NCI-H748 (cell line): ENCODE measurements around the gene BCCIP.

Experiments
- DNase-seq: peaks from one replicate; lab custom pipeline; 2025; ENCODE audit not compliant: unreplicated experiment; lab: John Stamatoyannopoulos, UW

Gene BCCIP

DNA sequence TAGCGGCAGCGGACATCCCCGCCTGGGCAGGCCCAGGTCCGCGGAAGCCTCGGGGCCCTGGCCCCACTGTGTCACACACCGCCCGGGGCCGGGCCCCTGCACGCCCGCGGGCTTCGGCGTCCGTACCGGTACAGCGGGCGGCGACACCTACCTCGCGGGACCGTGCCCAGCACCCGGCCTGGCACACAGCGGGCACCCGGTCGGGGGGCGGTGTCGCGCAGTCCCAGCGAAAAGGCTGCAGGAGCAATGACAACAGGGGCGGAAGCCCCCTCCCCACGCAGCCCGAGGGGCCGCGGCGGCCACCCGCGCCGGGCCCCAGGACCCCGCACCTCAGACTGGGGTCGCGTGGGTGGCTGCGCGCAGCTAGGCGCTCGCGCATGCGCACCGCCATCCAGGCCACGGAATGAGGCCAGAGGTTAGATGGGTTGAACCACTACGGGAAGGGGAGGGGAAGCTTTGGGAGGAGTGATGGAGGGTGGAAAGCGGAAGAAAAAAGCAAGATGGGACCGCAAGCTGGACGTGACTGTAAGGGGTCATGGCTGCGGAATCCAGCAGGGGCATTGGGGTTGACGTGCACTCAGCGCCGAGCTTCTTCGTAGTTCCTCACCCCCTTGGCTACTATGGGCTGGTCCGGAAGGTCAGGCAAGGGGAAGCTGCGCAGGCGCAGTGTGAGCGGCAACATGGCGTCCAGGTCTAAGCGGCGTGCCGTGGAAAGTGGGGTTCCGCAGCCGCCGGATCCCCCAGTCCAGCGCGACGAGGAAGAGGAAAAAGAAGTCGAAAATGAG is at the start of gene BCCIP, which contains the start of gene UROS:
Gene BCCIP (plus strand): TSS at position 669 of the 785 bp plus-strand sequence. CDS start 12 bp downstream, at position 681.
Gene UROS (minus strand): TSS at position 381 of the 785 bp plus-strand sequence. CDS start 6,759 bp downstream, outside the sequence.
- peak; percentile 87 for DNase-seq

DNA sequence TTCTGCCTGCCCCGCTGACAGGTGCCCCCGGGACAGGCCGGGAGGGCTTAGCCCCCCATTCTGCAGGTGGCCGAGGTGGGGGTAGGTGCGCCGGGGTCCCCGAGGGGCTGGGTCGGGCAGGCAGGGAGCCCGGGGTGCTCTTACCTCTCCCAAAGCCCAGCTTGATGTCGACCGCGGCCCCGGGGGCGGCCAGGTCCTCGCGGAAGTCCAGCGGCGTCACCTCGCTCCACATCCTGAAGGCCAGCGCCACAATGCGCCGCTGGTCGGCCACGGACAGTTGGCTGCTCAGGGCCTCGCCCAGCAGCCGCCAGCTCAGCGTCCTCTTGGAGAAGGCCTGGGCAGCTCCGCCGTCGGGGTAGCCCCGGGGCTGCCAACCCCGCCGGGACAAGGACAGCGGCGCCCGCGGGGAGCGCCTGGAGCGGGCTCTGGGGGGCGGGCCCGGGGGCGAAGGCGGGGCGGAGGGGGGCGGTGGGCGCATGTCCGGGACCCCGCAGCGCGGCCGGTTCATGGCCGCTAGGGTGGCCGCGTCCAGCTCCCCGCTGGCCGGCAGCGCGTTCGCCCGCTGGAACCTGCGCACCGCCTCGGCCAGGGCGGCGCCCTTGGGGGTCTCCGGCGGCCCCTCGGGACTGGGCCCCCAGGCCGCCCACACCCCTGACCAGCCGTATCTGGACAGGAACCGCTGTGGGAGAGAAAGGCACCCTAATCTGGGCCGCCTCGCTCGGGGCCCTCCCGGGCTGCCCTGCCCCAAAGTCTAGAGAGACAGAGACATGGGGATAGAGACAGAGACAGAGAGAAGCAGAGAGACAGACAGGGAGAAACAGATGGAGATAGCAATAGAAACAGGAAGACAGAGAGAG is 49.4 kb upstream of the BCCIP start:
- DNase-seq: no peak

DNA sequence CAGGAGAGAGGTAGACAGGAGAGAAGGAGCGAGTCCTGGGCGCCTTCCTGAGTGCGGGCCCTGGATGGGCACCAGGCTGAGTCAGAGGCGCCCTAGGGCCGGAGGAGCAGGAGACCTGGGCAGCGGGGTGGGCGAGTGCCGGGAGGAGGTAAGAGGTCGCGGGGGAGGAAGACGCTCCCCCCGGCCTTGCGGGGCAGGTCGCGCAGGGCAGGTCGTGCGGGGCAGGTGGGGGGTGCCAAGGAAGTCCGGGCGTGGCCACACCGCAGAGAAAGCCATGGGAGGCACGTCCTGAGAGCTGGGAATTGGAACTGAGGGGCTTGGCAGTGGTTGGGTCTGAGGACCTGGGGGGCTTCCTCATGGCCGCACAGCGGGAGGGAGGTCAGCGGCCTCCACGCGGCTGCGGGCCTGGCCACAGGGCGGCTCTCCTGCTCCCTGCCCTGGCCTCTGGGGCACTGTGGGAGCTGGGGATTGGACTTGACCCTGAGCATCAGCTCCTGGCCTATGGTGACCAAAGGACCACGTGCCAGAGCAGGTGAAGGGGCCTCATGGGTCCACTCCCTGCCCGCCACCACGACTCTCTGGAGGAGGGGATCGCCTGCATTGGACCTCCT is 48.7 kb upstream of the BCCIP start:
- DNase-seq: no peak

DNA sequence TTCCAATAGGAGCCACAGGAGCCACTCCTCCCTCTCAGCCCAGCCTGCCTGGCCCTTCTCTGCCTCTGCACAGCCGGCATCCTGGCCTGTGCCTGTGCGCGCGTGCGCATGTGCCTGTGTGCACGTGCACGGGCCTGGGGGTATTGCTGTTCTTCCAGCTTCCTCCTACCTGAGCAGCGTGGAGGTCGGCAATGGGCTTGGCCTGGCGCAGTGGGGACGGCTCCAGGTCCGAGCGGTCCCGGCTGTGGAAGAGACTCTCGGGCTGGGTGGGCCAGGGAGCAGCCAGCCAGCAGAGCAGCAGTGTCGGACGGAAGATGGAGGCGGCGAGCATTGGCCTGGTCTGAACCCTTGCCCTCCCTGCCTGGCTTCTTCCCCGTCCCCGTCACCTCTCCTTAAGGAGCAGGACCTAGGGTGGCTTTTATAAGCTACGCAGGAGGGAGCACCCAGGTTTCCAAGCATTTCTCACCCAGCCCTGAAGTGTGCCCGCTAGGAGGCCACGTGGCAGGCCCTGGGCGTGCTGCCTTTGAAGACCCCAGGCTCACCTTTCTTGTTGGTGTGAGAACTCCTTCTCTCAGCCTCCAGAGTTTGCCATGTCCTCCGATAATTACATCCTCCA is 47.7 kb upstream of the BCCIP start, which contains the start of gene MMP21:
Gene MMP21 (minus strand): TSS at position 331 of the 616 bp plus-strand sequence. CDS start 0 bp downstream, at position 331.
- no peak for DNase-seq

DNA sequence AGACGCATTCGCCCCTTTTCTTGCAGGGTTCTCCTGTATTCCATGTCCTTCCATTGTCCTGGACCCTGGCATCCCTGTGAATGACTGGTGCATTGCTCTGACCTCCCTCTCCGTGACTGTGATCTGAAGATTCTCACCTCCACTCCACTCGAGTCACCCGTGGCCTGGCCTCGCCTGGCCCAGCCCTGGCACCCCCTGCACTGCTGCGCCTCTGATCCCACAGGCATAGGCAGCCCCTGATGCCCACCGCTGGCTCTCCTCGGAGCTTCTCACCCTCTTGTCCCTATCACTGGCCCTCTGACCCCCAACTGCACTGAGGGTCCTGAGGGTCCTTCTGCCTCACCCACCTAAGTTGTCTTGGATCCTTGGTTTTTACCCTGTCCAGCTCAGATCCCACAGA is 45.5 kb upstream of the BCCIP start:
- DNase-seq: no peak

DNA sequence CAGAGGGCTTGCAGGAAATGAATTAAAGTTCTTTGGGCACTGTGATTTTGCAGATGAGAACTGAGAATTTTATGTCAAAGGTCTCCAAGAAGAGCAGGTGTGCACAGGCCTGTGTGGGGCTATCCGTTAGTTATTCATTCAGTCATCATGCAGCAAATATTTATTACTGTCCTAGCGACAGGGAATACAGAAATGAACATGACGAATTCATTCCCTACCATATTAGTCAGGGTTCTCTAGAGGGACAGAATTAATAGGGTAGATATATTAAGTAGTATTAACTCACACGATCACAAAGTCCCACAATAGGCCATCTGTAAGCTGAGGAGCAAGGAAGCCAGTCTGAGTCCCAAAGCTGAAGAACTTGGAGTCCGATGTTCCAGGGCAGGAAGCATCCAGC is 44.8 kb upstream of the BCCIP start:
- no peak for DNase-seq

DNA sequence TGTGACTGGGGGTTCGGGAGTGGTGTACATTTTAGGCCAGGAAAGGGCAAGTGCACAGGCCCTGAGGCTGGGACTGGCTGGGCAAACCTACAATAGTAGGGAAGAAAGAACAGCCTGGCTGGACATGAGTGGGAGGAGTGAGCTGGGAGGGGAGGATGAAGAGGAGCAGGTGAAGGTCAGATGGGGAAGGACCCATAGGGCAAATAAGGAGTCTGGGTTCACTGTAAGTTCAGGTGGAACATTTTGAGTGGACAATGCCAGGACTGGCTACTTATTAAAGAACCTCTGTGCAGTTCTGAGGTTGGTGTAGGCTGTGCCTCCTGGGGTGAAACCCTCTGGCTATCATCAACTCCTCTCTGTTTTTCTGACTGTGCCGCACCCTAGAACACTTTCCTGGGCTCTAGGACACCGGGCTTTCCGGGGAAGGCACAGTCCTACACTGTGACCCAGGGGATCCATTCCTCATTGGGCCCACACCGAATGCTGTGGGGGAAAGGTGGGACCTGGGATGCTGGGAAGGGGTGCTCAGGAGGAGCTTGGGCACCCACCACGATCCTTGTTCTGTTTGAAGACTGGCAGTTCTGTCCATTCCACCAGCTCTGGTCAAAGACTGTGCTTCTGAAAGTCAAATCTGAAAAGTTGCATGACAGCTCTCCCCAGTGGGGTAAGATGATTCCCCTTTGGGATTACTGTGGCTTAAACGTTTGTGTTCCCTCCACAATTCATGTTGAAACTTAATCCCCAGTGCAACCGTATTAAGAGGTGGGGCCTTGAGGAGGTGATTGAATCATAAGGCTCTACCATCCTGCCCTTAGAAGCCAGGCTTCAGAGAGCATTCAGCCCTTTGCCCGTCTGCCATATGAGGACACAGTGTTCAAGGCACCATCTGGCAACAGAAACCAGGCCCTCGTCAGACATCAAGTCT is 43.7 kb upstream of the BCCIP start:
- DNase-seq: no peak

DNA sequence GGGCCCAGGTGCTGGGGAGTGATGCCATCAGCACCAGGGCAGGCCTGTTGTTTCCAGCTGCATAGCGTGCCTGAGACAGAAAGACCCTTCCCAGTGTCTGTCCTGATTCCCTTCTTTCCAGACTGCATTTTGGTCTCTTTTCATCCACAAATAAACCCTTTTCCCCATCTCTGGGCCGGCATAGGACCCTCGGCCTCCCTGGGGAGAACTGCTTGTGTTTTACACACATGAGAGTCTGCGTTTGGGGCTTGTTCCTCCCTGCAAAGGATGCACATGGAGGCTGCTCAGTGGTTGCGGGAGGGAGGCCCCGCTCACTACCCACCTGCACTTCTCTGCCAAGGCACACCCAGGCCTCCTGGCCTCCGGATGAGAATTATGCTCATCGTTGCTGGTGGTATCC is 42.0 kb upstream of the BCCIP start:
- DNase-seq: no peak

DNA sequence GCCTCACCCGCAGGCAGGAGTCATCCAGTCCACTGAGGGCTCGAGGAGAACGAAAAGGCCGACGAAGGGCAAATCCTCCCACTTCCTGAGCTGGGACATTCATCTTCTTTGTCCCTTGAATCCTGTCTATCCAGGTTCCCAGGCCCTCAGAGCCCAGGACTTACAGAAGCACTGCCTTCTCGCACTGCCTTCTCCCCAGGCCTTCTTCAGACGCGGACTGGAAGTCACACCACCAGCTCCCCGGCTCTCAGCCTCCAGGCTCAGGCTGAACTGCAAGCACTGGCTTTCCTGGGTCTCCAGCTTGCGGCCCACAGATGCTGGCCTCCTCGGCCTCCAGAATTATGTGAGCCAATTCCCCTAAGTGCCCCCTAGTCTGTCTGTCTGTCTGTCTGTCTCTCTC is 41.3 kb upstream of the BCCIP start:
- no peak for DNase-seq

DNA sequence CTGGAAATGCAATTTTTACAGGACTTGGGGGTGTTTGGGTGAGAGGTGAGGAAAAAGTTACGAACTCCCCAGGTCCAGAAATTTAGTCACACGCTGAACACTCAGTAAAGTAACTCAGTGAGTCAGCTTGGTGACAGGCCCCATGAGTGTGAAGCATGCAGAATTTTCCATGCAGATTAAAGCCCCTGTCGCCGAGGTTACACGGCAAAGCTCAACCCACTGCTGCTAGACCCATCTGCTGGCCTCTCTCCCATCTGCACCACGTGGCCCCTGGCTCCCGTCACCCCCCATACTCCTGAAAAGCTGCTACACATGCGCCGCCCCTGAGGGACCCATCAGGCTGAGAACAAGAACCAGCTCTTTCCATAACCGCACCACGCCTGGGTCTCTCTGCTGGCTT is 40.7 kb upstream of the BCCIP start:
- no peak for DNase-seq

DNA sequence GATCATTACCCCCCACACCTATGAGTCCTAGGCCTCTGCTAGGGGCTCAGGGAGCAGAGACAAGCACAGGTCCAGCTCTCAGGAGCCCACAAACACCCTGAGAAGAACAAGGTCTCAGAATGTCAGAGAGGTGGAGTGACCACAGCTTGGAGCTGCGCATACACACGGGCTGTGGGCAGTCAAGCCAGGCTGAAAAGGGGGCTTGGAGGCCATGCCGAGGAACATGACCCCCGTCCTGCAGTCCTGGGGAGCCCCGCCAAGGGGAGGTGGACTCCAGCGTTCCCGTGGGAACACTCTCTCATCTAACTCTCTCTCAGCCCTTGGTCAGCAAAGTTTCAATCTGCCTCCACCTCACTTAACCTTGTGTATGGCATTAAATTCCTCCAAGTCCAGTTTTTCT is 39.9 kb upstream of the BCCIP start:
- DNase-seq: no peak

DNA sequence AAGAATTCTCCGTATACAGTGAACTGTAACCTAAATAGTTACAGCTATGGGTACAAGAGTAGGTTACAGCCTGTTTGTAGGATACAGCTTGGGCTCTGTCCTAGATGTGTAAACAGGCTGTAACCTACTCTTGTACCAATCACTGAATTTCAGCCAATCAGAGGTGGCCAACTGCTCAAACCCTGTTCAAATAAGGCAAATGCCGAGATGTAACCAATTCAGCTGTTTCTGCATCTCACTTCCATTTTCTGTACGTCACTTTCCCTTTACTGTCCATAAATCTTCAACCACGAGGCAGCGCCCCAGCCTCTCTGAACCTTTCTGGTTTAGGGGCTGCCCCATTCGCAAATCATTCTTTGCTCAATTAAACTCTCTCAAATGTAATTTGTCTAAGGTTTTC is 39.4 kb upstream of the BCCIP start:
- DNase-seq: no peak

DNA sequence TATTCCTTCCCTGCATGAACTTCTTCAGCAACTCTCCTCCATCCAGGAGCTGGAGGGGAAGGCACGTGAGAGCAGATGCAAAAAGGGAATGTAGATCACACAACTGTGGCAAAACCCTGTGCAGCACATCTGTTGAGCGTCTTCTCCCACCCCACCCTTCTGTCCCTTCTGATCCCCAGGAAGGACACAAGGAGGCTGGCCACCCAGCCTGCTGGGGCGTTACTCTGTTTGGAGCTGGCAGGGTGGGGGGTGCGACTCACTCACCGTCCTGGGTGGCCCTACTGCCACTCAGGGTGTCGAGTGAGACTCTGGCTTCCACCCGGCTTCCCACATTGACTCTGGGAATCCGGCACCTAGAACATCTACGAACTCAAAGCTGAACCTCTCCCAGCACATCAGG is 37.6 kb upstream of the BCCIP start:
- DNase-seq: no peak

DNA sequence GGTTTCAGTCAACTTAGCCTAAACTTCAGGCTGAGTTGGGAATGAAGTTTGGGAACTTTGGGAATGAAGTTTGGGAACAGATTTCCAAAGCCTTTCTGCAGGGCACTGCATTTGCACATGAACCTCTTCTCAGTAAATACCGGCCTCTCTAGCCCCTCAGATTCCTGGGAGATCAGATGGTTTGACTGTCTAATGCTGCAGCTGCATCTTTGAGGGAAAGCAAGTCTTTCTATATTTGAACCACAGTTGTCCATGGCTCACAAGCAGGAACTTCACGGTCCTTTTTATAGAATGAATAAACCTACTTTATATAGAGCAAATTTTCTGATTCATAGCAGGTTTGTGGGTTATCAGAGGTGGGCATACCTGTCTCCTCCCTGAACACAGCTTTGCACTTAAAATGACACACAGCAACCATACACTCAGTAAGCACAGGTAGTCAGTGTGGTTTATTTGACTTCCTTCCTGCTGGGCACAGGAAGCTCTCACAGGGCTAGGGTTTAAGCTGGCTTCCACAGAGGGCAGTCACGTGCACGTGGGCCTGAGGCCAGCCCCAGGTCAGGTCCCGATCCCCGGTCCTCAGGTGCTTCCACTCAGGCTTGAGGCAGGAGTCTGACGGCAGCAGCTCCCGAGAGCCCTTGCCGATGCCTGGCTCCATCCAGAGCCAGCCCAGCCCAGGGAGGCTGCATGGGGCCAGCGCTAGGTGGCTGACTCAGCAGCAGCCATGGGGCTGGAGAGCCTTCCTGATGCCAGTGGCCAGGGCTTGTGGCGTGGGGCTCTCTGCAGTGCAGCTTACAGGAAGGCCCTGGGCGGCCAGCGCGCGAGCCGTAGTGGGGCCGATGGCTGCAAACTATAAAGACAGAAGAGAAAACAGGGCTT is 35.0 kb upstream of the BCCIP start:
- DNase-seq: no peak

DNA sequence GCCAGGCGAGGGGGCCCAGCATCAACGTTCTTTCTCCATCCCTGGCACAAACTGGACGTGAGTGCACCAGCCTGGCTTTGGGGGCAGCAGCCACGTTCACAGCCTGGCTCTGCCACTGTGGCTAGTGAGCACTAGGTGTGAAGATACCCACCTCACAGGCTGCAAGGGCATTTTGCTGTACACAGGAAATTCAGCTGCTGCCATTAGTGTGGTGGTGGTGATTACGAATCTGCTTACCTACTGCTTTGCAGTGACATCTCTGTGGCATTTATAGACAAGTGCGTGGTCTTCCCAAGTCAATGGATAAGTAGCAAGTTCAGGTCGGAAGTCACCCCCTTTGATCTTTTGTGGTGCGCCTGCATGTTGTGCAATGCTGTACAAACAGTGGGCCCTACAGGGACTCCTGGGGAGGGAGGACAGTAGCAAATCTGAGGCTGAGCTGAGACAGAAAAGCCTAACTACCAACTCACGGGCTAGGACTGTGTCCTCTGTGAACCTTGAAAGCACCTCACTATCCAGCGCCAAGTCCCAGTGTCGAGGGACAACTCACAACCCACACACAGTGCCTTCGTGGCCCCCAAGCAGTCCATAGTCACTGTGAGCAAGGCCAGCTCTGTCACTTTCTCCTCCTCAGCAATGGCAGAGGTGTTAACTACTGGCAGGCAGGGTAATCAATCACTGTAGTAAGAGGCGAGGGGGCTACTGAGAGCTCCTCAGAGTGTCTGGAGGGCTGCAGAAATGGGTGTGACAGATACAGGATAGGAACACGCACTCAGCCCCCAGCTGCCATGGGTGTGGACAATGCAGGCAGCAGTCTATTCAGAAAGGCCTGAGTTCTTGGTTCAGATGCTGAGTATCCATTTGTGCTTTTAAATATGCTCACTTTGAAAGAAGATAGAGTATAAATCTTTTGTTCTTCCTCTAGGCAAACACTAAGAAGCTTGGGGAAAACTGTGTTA is 30.7 kb upstream of the BCCIP start:
- DNase-seq: no peak

DNA sequence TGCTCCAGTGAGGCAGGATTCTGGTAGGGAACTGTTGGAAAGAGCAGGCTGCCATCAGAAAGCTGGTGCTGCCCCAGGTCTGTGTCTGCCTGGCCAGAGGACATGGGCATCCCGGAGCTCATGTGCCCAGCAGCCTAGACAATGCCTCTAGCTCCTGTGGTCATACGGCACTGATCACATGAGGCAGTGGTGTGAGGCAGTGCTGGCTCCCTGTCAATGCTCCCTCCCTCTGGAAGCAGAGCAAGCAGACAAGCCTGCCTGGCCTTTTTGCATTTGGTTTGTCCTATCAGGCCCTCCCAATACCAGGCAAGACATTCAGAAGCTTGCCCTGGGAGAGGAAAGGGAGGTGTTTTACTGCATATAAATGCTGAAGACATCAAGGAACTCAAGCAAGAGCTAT is 28.2 kb upstream of the BCCIP start:
- DNase-seq: no peak

DNA sequence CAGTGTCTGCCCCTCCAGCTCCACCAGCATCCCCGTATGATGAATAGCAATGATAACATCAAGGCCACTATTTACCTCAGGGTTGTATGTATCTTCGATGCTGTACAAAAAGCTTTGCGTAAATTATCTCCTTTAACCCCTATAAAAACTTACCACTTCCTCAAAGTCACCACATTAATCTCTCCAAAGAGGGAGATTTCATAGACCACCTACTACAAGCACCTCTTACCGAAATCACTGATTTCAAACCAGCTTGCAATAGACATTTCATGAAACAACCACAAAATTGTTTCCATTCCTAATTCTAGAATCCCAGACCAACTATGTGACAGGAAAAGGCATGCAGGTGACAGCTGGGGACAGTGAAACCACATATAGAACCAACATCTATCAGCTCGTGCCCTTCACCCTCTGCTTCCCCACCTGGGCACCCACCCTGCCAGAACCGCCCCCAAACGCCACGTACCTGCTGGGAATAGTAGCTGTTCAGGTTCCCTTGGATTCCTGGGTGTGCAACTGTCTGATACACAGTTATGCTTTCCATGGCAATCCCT is 27.6 kb upstream of the BCCIP start:
- DNase-seq: no peak

DNA sequence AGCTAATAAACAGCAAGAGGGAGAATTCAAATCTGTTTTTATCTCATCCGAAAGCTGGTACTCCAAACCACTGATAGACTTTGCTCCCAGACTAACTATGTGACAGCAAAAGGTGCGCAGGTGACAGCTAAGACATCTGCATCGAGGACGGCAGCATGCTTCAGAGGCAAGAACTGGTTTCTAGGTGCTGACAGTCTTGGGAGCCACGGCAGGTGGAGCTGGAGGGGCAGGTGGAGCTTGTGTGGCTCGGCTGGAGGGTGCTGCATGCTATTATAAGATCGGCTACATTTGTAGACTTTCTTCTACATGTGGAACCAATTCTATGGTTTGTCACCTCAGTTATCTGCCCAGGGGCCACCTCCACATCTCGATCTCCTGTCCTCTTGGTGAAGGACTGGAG is 25.9 kb upstream of the BCCIP start:
- no peak for DNase-seq
